Retinal pigment epithelial cell (primary cell): Measurements from ENCODE around the gene EAPP.

Source experiments
- DNase-seq: peaks from one replicate; pipeline ENCODE4 v3.0.0-alpha.2; 2010; ENCODE audit warnings: low read depth
- H3K4me3 ChIP-seq: 2 replicates; pipeline ENCODE4 v1.5.1; 2011; ENCODE audit warnings: mild to moderate bottlenecking, low read length, control low read depth, moderate library complexity
- TF ChIP-seq, protein P1 (sequence below): conservative IDR thresholded peaks from 2 replicates; pipeline ENCODE4 v1.5.1; 2011; ENCODE audit warnings: low read depth, low read length, control low read depth, inconsistent platforms

Gene EAPP, protein sequence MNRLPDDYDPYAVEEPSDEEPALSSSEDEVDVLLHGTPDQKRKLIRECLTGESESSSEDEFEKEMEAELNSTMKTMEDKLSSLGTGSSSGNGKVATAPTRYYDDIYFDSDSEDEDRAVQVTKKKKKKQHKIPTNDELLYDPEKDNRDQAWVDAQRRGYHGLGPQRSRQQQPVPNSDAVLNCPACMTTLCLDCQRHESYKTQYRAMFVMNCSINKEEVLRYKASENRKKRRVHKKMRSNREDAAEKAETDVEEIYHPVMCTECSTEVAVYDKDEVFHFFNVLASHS

DNA sequence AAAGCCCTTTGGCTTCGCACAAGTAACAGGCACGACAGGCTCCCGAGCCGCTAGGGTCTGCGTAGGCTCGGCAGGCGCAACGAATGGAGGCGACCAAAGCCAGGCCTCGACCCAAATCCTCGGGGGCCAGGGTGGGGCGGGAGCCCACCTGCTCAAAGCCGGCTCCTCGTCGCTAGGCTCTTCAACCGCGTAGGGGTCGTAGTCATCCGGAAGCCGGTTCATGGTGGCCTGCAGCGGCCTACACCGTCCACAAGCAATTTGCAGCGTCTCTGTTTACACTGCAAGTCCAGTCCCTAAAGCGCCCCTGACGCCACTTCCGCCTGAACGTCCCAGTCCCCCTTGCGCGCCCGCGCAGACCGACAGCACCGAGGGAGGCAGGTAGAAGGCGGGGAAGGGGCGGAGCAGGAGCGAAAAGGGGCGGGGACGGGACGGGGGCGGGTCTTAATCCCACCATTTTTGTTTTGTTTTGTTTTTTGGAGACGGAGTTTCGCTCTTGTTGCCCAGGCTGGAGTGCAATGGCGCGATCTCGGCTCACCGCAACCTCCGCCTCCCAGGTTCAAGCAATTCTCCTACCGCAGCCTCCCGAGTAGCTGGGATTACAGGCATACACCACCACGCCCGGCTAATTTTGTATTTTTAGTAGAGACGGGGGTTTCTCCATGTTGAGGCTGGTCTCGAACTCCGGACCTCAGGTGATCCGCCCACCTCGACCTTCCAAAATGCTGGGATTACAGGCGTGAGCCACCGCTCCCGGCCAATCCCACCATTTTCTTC lies at the start of gene EAPP:
TSS of gene EAPP (minus strand) at position 295 of the 774 bp plus-strand sequence. CDS start at position 222, 73 bp downstream.
- TF ChIP-seq, protein P1, sequence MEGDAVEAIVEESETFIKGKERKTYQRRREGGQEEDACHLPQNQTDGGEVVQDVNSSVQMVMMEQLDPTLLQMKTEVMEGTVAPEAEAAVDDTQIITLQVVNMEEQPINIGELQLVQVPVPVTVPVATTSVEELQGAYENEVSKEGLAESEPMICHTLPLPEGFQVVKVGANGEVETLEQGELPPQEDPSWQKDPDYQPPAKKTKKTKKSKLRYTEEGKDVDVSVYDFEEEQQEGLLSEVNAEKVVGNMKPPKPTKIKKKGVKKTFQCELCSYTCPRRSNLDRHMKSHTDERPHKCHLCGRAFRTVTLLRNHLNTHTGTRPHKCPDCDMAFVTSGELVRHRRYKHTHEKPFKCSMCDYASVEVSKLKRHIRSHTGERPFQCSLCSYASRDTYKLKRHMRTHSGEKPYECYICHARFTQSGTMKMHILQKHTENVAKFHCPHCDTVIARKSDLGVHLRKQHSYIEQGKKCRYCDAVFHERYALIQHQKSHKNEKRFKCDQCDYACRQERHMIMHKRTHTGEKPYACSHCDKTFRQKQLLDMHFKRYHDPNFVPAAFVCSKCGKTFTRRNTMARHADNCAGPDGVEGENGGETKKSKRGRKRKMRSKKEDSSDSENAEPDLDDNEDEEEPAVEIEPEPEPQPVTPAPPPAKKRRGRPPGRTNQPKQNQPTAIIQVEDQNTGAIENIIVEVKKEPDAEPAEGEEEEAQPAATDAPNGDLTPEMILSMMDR: no peak
- H3K4me3 ChIP-seq: peak within 1 kb of the TSS; percentile 96
- peak; percentile 89 for DNase-seq

DNA sequence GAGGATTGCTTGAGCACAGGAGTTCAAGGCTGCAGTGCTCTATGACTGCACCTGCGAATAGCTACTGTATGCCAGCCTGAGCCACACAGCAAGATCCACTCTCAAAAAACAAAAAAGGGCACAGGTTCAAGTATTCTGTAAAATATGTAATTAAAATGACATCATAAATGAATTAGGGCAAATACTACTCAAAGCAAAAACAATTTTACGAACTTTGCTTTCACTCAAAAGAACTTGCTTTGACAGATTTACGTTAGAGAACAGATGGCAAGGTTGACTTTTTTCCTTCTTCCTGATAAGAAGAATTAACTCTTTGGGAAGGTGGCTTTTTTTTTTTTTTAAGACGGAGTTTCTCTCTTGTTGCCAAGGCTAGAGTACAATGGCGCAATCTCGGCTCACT lies 44.0 kb upstream of the EAPP start:
- DNase-seq: no peak
- H3K4me3 ChIP-seq: no peak overlapping the region
- TF ChIP-seq, protein P1: no peak

DNA sequence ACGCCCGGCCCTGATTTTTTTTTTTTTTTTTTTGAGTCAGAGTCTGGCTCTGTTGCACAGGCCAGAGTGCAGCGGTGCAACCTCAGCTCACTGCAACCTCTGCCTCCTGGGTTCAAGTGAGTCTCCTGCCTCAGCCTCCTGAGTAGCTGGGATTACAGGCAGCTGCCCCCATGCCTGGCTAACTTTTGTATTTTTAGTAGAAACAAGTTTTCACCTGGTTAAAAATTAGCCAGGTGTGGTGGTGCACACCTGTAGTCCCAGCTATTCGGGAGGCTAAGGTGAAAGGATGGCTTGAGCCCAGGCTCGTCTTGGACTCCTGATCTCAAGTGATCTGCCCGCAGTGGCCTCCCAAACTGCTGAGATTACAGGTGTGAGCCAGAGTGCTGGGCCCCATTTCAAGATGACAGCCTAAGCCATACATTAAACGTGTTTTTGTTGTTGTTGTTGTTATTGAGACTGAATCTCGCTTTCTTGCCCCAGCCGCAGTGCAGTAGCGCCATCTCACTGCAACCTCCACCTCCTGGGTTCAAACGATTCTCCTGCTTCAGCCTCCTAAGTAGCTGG lies 42.7 kb upstream of the EAPP start:
- no peak overlapping the region for H3K4me3 ChIP-seq
- TF ChIP-seq, protein P1: no peak
- no peak for DNase-seq

DNA sequence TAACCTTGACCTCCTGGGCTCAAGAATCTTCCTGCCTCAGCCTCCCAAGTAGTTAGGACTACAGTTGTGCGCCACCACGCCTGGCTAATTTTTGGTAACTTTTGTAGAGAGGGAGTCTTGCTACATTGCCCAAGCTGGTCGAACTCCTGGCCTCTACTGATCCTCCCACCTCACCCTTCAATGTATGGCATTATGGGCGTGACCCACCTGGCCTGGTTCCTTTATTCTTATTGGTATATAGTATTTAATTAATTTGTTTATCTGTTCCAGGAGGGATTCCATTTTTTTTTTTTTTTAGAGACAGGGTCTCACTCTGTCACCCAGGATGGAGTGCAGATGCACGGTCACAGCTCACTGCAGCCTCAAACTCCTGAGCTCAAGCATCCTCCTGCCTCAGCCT lies 40.9 kb upstream of the EAPP start:
- DNase-seq: no peak
- H3K4me3 ChIP-seq: no peak overlapping the region
- TF ChIP-seq, protein P1: no peak

DNA sequence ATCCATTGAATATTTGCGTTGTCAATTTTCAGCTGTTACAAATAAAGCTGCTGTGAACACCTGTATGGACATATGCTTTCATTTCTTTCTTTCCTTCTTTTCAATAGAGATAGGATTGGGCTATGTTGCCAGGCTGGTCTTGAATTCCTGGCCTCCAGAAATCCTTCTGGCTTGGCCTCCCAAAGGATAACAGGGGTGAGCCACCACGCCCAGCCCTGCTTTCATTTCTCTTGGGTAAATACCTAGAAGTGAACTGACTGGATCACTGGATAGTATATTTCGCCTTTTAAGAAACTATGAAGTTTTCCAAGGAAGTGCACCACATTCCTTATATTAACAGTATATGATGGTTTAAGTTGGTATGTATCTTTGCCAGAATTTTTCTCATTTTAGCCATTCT lies 32.3 kb upstream of the EAPP start:
- no peak for DNase-seq
- TF ChIP-seq, protein P1: no peak
- no peak overlapping the region for H3K4me3 ChIP-seq

DNA sequence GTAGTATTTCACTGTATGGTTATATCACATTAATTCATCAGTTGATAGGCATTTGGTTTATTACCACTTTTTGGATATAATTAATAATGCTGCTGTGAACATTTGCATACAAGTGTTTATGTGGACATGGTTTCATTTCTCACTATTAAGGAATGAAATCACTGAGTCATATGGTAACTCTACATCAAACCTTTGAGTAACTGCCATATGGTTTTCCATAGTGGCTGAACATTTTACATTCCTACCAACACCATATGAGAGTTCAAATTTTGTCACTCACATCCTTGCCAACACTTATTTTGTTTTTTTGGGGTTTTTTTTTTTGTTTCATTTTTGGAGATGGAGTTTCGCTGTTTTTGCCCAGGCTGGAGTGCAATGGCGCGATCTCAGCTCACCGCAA lies 30.2 kb upstream of the EAPP start:
- TF ChIP-seq, protein P1: no peak
- no peak for DNase-seq
- H3K4me3 ChIP-seq: no peak overlapping the region
